ENCODE results near the gene DGKB. TPM values are rescaled to one million over a fixed set of nuclear protein-coding genes. Genes with fewer than 3 reads are reported as not detected.

Gene DGKB
- total RNA-seq, 4 donors from 2014 or later, result 0.07 to 0.95 (median 0.34) TPM

GRCh38 chr7:14870394-14870793, 32.2 kb downstream of the DGKB start:
- in situ Hi-C loops (cut with MboI; ENCODE audit: low sequenced_read_pairs in 4 of 4) (no loop called here), intact Hi-C loops (cut with DNase I; ENCODE audit: low total_unique reads) (no loop called here)
- H3K4me3 ChIP-seq, result no peak overlapping the region
- H3K9me3 ChIP-seq, result no peaks in the 10 kb centered on the region
- no peak for TF ChIP-seq POLR2A (IDR thresholded peaks at IDR 0.05)
- no peak for TF ChIP-seq CTCF (IDR thresholded peaks at IDR 0.05 in 4 of 5, conservative IDR thresholded peaks at IDR 0.05 in 1 of 5)
- no peaks in the 10 kb centered on the region for H3K27me3 ChIP-seq
- no peaks in the 10 kb centered on the region for H3K4me1 ChIP-seq
- no peaks in the 10 kb centered on the region for H3K36me3 ChIP-seq
- DNase-seq (no peak), ATAC-seq (no peak)
- no peak overlapping the region for H3K27ac ChIP-seq

- no peaks in the 10 kb centered on the region for H3K27me3 ChIP-seq
- H3K4me1 ChIP-seq, result no peaks in the 10 kb centered on the region
- intact Hi-C loops (cut with DNase I; ENCODE audit: low total_unique reads) (no loop called here), in situ Hi-C loops (cut with MboI; ENCODE audit: low sequenced_read_pairs in 4 of 4) (no loop called here)
- no peaks in the 10 kb centered on the region for H3K9me3 ChIP-seq
- no peak for ATAC-seq
- H3K4me3 ChIP-seq, result no peak overlapping the region
- H3K27ac ChIP-seq, result no peak overlapping the region
- H3K36me3 ChIP-seq, result no peaks in the 10 kb centered on the region
- DNase-seq, result no peak
- TF ChIP-seq POLR2A (IDR thresholded peaks at IDR 0.05), result no peak
- TF ChIP-seq CTCF (IDR thresholded peaks at IDR 0.05 in 4 of 5, conservative IDR thresholded peaks at IDR 0.05 in 1 of 5), result no peak
Measured at GRCh38 chr7:14868937-14869336, 33.6 kb downstream of the DGKB start.

- H3K36me3 ChIP-seq, result no peaks in the 10 kb centered on the region
- ATAC-seq (no peak), DNase-seq (no peak)
- in situ Hi-C loops (cut with MboI; ENCODE audit: low sequenced_read_pairs in 4 of 4) (no loop called here), intact Hi-C loops (cut with DNase I; ENCODE audit: low total_unique reads) (no loop called here)
- H3K27ac ChIP-seq, result no peak overlapping the region
- no peak overlapping the region for H3K4me3 ChIP-seq
- H3K4me1 ChIP-seq, result no peaks in the 10 kb centered on the region
- H3K27me3 ChIP-seq, result no peaks in the 10 kb centered on the region
- H3K9me3 ChIP-seq, result no peaks in the 10 kb centered on the region
- no peak for TF ChIP-seq CTCF (IDR thresholded peaks at IDR 0.05 in 4 of 5, conservative IDR thresholded peaks at IDR 0.05 in 1 of 5)
Measured at GRCh38 chr7:14861456-14861855, 41.1 kb downstream of the DGKB start.

- TF ChIP-seq POLR2A (IDR thresholded peaks at IDR 0.05) (no peak), CTCF (IDR thresholded peaks at IDR 0.05 in 4 of 5, conservative IDR thresholded peaks at IDR 0.05 in 1 of 5) (no peak)
- intact Hi-C loops (cut with DNase I; ENCODE audit: low total_unique reads) (no loop called here), in situ Hi-C loops (cut with MboI; ENCODE audit: low sequenced_read_pairs in 4 of 4) (no loop called here)
- no peaks in the 10 kb centered on the region for H3K9me3 ChIP-seq
- DNase-seq, result no peak
- H3K27ac ChIP-seq, result no peak overlapping the region
- H3K4me1 ChIP-seq, result peaks cover 3 to 12% of the 10 kb centered on the region in 2 donors
- H3K4me3 ChIP-seq, result no peak overlapping the region
- no peaks in the 10 kb centered on the region for H3K36me3 ChIP-seq
- ATAC-seq, result no peak
- H3K27me3 ChIP-seq, result no peaks in the 10 kb centered on the region
Measured at GRCh38 chr7:14859267-14859666, 43.3 kb downstream of the DGKB start.

- Histone ChIP-seq H3K9me3 (no peaks in the 10 kb centered on the region), H3K27ac (no peak overlapping the region), H3K36me3 (no peaks in the 10 kb centered on the region), H3K4me1 (peaks cover 3 to 12% of the 10 kb centered on the region in 2 donors), H3K27me3 (no peaks in the 10 kb centered on the region), H3K4me3 (no peak overlapping the region)
- in situ Hi-C loops (cut with MboI; ENCODE audit: low sequenced_read_pairs in 4 of 4) (no loop called here), intact Hi-C loops (cut with DNase I; ENCODE audit: low total_unique reads) (no loop called here)
- ATAC-seq (no peak), DNase-seq (no peak)
- TF ChIP-seq POLR2A (IDR thresholded peaks at IDR 0.05), result no peak
- TF ChIP-seq CTCF (IDR thresholded peaks at IDR 0.05 in 4 of 5, conservative IDR thresholded peaks at IDR 0.05 in 1 of 5), result no peak
Measured at GRCh38 chr7:14858866-14859265, 43.7 kb downstream of the DGKB start.
